CD4-positive, alpha-beta memory T cell (primary cell): ENCODE measurements around the gene ZSCAN30. TPM values are rescaled to one million over a fixed set of nuclear protein-coding genes. Genes with fewer than 3 reads are reported as not detected.

ENCODE experiments used
- CTCF ChIA-PET: fragments of 350-600 bp; sonication (Branson Sonifier 250); formaldehyde crosslinking; loops from one replicate; lab custom pipeline; 2021; ENCODE audit warnings: inconsistent platforms; ENCODE audit not compliant: partially characterized antibody; lab: Charles Lee
- POLR2A ChIA-PET: fragments of 350-600 bp; sonication (Branson Sonifier 250); formaldehyde crosslinking; loops from one replicate; lab custom pipeline; 2021; ENCODE audit not compliant: partially characterized antibody; lab: Charles Lee
- DNase-seq, 5 donors: peaks; one replicate each; pipeline versions ENCODE4 v3.0.0 to v3.0.0-alpha.2; 2020 to 2022; ENCODE audit warnings: mixed read lengths in 1 of 5
- H3K27ac ChIP-seq: one replicate; pipeline ENCODE4 v1.7.0; 2013; ENCODE audit warnings: low read depth, low read length
- H3K27me3 ChIP-seq: 2 replicates; pipeline ENCODE4 v1.7.0; 2013; ENCODE audit warnings: mild to moderate bottlenecking, low read length, moderate library complexity; ENCODE audit not compliant: insufficient read depth
- H3K36me3 ChIP-seq: 2 replicates; pipeline ENCODE4 v1.7.0; 2013; ENCODE audit warnings: mild to moderate bottlenecking, low read length, moderate library complexity; ENCODE audit not compliant: insufficient read depth
- H3K4me1 ChIP-seq: 2 replicates; pipeline ENCODE4 v1.7.0; 2013; ENCODE audit warnings: mild to moderate bottlenecking, low read length, moderate library complexity; ENCODE audit not compliant: insufficient read depth
- H3K4me3 ChIP-seq, 2 donors: one replicate each; pipeline ENCODE4 v1.7.0; 2013; ENCODE audit warnings: low read length in 2 of 2, mild to moderate bottlenecking in 1 of 2
- H3K9me3 ChIP-seq, 2 donors: one replicate each; pipeline ENCODE4 v1.7.0; 2013; ENCODE audit warnings: low read length in 2 of 2, control low read depth in 1 of 2; ENCODE audit not compliant: control insufficient read depth in 1 of 2
- H3K27ac Mint-ChIP-seq, 7 donors: one replicate each; pipeline ENCODE4 v1.8.0; 2020 to 2021; ENCODE audit warnings: mixed read lengths in 7 of 7, mild to moderate bottlenecking in 6 of 7, inconsistent platforms in 3 of 7, moderate library complexity in 3 of 7
- H3K27me3 Mint-ChIP-seq, 2 donors: one replicate each; pipeline ENCODE4 v1.8.0; 2020 to 2021; ENCODE audit warnings: mixed read lengths in 2 of 2
- H3K36me3 Mint-ChIP-seq, 2 donors: one replicate each; pipeline ENCODE4 v1.8.0; 2020 to 2021; ENCODE audit warnings: mixed read lengths in 2 of 2, inconsistent platforms in 1 of 2, mild to moderate bottlenecking in 1 of 2
- H3K4me1 Mint-ChIP-seq, 4 donors: one replicate each; pipeline ENCODE4 v1.8.0; 2020 to 2021; ENCODE audit warnings: mixed read lengths in 4 of 4, mild to moderate bottlenecking in 1 of 4
- H3K4me3 Mint-ChIP-seq, 8 donors: one replicate each; pipeline ENCODE4 v1.8.0; 2020 to 2021; ENCODE audit warnings: mixed read lengths in 8 of 8, mild to moderate bottlenecking in 7 of 8, moderate library complexity in 6 of 8, inconsistent platforms in 3 of 8
- H3K9me3 Mint-ChIP-seq, 8 donors: one replicate each; pipeline ENCODE4 v1.8.0; 2020 to 2021; ENCODE audit warnings: mixed read lengths in 8 of 8, mild to moderate bottlenecking in 5 of 8, inconsistent platforms in 3 of 8, moderate library complexity in 1 of 8
- intact Hi-C: fragments of 100-400 bp; cut with micrococcal nuclease; formaldehyde crosslinking; loops from one replicate; pipeline ENCODE4 v1.15.1; 2023
- polyA plus RNA-seq, 2 donors: library from polyadenylated mRNA; unstranded; fragments of 300-500 nt; fragmentation: Illumina TruSeq; gene quantifications; one replicate each; pipeline ENCODE4 v1.2.3, GENCODE V29; 2021
- total RNA-seq, 2 experiments: library from RNA; stranded (reverse); gene quantifications; one replicate each; pipeline ENCODE4 v1.2.3, GENCODE V29; 2021

Gene ZSCAN30
- total and polyA plus RNA-seq, 4 experiments from 2014 or later = 2.6 to 18.4 (median 11.3) TPM

DNA sequence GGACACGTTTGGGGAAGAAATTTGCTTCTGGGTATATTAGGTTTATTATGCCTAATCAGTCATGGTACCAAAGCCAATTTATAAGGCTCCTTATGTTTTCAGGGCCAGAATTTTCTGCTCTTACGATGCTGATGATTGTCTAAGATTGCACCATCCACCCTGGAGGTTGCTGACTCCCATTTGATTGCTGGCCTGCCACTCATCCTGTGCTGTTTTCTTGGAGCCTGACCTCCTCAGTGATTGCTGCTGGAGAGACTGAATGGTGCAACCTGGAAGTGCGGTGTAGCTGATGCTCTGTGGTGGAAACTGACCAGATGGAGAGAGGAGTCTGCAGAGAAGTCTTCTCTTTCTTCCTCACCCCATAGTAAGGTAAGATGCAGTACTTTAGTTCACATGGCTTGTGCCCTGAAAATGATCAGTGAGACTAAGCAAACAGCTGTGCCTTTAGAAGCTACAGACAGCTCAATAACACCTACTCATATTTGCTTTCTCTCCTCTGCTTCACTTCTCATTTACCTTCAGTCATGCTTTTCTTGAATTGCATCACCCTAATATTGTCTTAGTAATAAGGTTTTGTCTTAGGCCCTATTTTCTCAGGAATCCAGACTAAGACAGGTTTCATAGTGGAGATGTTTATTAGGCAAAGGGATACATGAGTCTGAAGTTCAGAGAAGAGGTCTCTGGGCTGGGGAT, 36.8 kb upstream of the ZSCAN30 start:
- H3K4me1 Mint-ChIP-seq = no peaks in the 10 kb centered on the region
- Histone ChIP-seq H3K4me3 (no peak overlapping the region), H3K27ac (no peak overlapping the region), H3K36me3 (no peaks in the 10 kb centered on the region), H3K4me1 (no peaks in the 10 kb centered on the region), H3K27me3 (no peaks in the 10 kb centered on the region), H3K9me3 (no peaks in the 10 kb centered on the region)
- H3K36me3 Mint-ChIP-seq = peaks cover 0 to 5% of the 10 kb centered on the region in 2 donors
- intact Hi-C loops = no loop called here
- CTCF ChIA-PET = no interaction called here
- H3K27me3 Mint-ChIP-seq = no peaks in the 10 kb centered on the region
- peak overlapping the region in 1 of 7 donors; percentile 36 for H3K27ac Mint-ChIP-seq
- H3K9me3 Mint-ChIP-seq = peaks cover 0 to 3% (median 0%) of the 10 kb centered on the region in 8 donors
- no peak for DNase-seq
- H3K4me3 Mint-ChIP-seq = no peak overlapping the region
- POLR2A ChIA-PET = no interaction called here

DNA sequence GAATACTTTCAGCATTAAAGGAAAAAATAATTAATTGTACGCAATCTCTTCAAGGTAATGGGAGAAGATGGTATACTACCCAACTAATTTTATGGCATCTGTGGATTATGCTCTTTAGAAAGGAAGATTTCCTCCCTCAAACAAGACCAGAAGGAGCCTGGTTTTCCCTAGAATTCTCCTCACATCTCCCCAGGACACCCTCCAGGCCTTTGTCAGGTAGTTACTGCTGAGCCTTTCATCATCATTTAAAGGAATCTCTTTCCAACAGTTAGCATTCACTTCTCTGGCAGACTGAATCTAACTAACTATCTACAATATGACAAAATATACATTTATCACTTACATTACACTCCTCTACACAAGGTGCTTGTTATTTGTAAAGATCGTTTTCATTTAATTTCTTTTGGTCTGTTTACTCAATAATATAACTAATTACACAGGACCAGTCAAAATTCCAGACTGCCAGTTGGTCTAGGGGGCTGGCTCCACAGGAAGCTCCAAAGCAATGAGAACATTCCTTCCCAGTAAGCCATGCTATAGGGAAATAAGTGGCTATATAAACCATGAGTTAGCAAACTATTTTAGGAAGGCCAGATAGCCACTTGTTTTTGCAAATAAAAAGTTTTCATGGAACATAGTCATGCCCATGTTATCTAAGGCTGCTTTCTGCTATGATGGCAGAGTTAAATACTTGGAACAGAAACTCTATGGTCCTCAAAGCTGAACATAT, 35.1 kb upstream of the ZSCAN30 start:
- Histone ChIP-seq H3K27me3 (no peaks in the 10 kb centered on the region), H3K4me3 (no peak overlapping the region), H3K9me3 (no peaks in the 10 kb centered on the region), H3K4me1 (no peaks in the 10 kb centered on the region), H3K27ac (no peak overlapping the region), H3K36me3 (no peaks in the 10 kb centered on the region)
- Mint-ChIP-seq H3K4me1 (no peaks in the 10 kb centered on the region), H3K27me3 (no peaks in the 10 kb centered on the region), H3K27ac (no peak overlapping the region), H3K36me3 (peaks cover 0 to 5% of the 10 kb centered on the region in 2 donors), H3K9me3 (peaks cover 0 to 3% (median 0%) of the 10 kb centered on the region in 8 donors), H3K4me3 (no peak overlapping the region)
- ChIA-PET CTCF (interaction anchor here (1.5 kb wide), 1 partner anchor 9 kb away, joined by 4 read pairs; no protein-coding TSS in a partner anchor), POLR2A (no interaction called here)
- DNase-seq = no peak
- intact Hi-C loops = no loop called here

DNA sequence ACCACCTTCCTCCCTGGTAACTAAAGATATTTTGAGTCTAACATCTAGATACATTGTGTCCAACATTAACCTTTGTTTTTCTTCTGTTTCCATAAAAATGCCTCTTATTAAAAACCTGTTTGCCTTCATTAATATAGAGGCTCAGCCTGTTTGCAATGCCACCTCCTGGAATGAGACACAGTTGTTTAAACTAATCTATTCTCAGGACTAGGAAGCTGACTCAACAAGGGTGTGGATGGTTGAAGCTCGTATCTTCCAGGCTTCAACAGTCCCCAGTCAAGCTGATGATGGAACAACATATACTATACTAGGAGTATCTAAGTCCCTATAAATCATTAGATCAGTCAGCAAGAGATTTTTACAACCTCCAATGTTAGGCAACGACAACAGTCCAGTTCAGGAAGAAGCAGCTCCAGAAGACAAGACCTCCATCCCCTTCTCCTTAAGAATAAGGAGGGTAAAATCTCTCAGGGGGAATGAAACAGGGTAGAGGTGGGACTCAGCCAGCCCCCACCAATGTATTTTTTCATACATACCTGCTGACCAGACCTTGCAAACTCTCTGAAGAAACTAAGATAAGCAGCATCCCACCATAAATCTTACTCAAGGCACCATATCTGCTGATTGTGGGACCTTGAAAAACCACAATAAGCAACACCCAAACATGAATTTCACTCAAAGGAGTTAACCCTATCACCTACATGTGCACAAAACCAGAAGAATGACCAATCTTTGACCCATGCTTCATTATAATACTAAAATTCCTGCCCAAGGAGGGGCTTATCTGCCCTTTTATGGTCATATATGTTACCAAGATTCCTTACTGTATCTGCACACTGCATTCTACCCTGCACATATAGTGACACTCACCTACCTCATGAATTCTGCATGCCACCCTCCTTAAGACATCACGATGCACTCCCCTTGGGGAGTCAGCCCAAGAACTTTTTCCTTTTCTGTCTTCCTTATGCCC, 32.7 kb upstream of the ZSCAN30 start:
- ChIA-PET POLR2A (no interaction called here), CTCF (interaction anchor here (0.6 kb wide), 1 partner anchor 9 kb away, joined by 3 read pairs; no protein-coding TSS in a partner anchor)
- no peaks in the 10 kb centered on the region for H3K9me3 ChIP-seq
- no peak overlapping the region for H3K4me3 ChIP-seq
- Mint-ChIP-seq H3K4me1 (peaks cover 0 to 1% (median 0%) of the 10 kb centered on the region in 4 donors), H3K4me3 (no peak overlapping the region), H3K36me3 (no peaks in the 10 kb centered on the region), H3K9me3 (no peaks in the 10 kb centered on the region), H3K27me3 (no peaks in the 10 kb centered on the region), H3K27ac (peak overlapping the region in 1 of 7 donors; percentile 14)
- intact Hi-C loops = no loop called here
- H3K36me3 ChIP-seq = no peaks in the 10 kb centered on the region
- H3K27me3 ChIP-seq = no peaks in the 10 kb centered on the region
- no peak for DNase-seq
- no peaks in the 10 kb centered on the region for H3K4me1 ChIP-seq
- no peak overlapping the region for H3K27ac ChIP-seq

DNA sequence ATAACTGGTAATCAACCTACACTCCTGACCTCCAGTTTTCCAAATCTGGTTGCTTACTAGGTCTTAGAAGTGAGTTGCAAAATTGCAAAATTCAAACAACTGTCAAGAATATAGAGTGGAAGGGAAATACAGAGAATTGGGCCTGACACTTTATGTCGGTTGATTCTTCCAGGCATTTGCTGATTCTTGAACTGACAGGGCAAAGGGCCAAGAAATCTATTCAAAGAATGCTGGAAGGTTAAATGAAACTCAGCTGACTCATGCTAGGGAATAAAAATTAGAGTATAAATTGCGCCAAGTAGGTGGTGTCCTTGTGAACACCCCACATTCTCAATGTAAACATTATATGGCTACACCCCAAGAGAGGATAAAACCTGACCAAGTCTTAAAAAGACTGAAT, 21.5 kb upstream of the ZSCAN30 start:
- H3K27ac ChIP-seq = no peak overlapping the region
- no peak overlapping the region for H3K27ac Mint-ChIP-seq
- ChIA-PET POLR2A (no interaction called here), CTCF (interaction anchor here (1.3 kb wide), 1 partner anchor 11 kb away, joined by 3 read pairs; no protein-coding TSS in a partner anchor)
- intact Hi-C loops = no loop called here
- H3K4me1 ChIP-seq = no peaks in the 10 kb centered on the region
- H3K9me3 ChIP-seq = peaks cover 22 to 34% of the 10 kb centered on the region in 2 donors
- no peaks in the 10 kb centered on the region for H3K4me1 Mint-ChIP-seq
- no peaks in the 10 kb centered on the region for H3K27me3 ChIP-seq
- peak overlapping the region in 1 of 8 donors; percentile 31 for H3K4me3 Mint-ChIP-seq
- no peaks in the 10 kb centered on the region for H3K27me3 Mint-ChIP-seq
- peaks cover 11% of the 10 kb centered on the region for H3K36me3 ChIP-seq
- H3K9me3 Mint-ChIP-seq = peaks cover 2 to 83% (median 78%) of the 10 kb centered on the region in 8 donors
- DNase-seq = no peak
- peaks cover 35 to 42% of the 10 kb centered on the region in 2 donors for H3K36me3 Mint-ChIP-seq
- H3K4me3 ChIP-seq = no peak overlapping the region

DNA sequence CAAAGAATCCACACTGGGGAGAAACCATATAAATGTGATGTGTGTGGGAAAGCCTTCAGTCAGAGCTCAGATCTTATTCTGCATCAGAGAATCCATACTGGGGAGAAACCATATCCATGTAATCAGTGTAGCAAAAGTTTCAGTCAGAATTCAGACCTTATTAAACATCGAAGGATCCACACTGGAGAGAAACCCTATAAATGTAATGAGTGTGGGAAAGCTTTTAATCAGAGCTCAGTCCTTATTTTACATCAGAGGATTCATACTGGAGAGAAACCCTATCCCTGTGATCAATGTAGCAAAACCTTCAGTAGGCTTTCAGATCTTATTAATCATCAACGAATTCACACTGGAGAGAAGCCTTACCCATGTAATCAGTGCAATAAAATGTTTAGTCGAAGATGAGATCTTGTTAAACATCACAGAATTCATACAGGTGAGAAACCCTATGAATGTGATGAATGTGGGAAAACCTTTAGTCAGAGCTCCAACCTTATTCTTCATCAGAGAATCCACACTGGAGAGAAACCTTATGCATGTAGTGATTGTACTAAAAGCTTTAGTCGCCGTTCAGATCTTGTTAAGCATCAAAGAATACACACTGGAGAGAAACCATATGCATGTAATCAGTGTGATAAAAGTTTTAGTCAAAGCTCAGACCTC, 16.7 kb upstream of the ZSCAN30 start:
- no peak for DNase-seq
- Histone ChIP-seq H3K27ac (no peak overlapping the region), H3K27me3 (no peaks in the 10 kb centered on the region), H3K9me3 (peaks cover 26 to 71% of the 10 kb centered on the region in 2 donors), H3K36me3 (peaks cover 19% of the 10 kb centered on the region), H3K4me3 (no peak overlapping the region), H3K4me1 (no peaks in the 10 kb centered on the region)
- peaks cover 0 to 2% (median 0%) of the 10 kb centered on the region in 4 donors for H3K4me1 Mint-ChIP-seq
- H3K36me3 Mint-ChIP-seq = peaks cover 73 to 77% of the 10 kb centered on the region in 2 donors
- no peaks in the 10 kb centered on the region for H3K27me3 Mint-ChIP-seq
- no peak overlapping the region for H3K4me3 Mint-ChIP-seq
- peak overlapping the region in 2 of 7 donors; percentile 4 to 41 for H3K27ac Mint-ChIP-seq
- CTCF ChIA-PET = no interaction called here
- peaks cover 0 to 98% (median 87%) of the 10 kb centered on the region in 8 donors for H3K9me3 Mint-ChIP-seq
- intact Hi-C loops = no loop called here
- POLR2A ChIA-PET = no interaction called here

DNA sequence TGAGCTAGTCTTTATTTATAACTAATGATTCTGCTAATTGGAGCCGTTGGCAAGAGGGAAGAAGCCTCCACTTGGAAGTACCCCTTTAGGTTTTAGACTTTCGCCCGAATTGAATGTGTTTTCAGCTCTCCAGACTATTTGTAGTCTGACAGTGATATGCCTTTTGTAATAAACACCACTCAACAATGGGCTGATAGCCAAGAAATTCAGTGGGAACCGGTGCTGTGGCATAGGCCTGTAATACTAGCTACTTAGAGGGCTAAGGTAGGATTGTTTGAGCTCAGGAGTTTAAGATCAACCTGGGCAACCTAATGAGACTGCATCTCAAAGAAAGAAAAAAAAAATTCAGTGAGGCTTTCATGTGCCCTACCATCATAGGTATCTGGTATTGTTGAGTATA, 13.6 kb upstream of the ZSCAN30 start:
- Histone ChIP-seq H3K27me3 (no peaks in the 10 kb centered on the region), H3K4me3 (no peak overlapping the region), H3K4me1 (no peaks in the 10 kb centered on the region), H3K9me3 (peaks cover 17 to 68% of the 10 kb centered on the region in 2 donors), H3K36me3 (peaks cover 19% of the 10 kb centered on the region), H3K27ac (no peak overlapping the region)
- POLR2A ChIA-PET = no interaction called here
- Mint-ChIP-seq H3K27me3 (no peaks in the 10 kb centered on the region), H3K27ac (no peak overlapping the region), H3K4me1 (peaks cover 0 to 4% (median under 1%) of the 10 kb centered on the region in 4 donors), H3K9me3 (peaks cover 0 to 99% (median 84%) of the 10 kb centered on the region in 8 donors), H3K4me3 (no peak overlapping the region), H3K36me3 (peaks cover 88 to 92% of the 10 kb centered on the region in 2 donors)
- CTCF ChIA-PET = interaction anchor here (1.0 to 1.2 kb wide), 2 partner anchors 17 to 83 kb away, joined by 3 read pairs; no protein-coding TSS in a partner anchor
- intact Hi-C loops = no loop called here
- no peak for DNase-seq
